PC-3 (cell line): ENCODE results near the gene ACBD3. TPM values are rescaled to one million over a fixed set of nuclear protein-coding genes. Genes with fewer than 3 reads are reported as not detected.
A peak's percentile ranks its signal among the peaks of the same experiment; 100 is the strongest.

Experiments used
- ATAC-seq: fragments of 200-7000 bp; cut with Tn5 transposase; 2 replicates; pipeline ENCODE4 v1.9.1; 2020; ENCODE audit warnings: mild to moderate bottlenecking, moderate library complexity
- BruUV-seq: library from RNA; stranded (reverse); fragments of 400-500 nt; replicated peaks from 2 replicates; lab custom pipeline; 2021; lab: Mats Ljungman, UMichigan
- CTCF ChIA-PET: fragments of 300-600 bp; sonication (Branson Sonifier 250); formaldehyde crosslinking; loops from one replicate; lab custom pipeline; 2022; ENCODE audit warnings: antibody characterized with exemption; lab: Charles Lee
- POLR2A ChIA-PET: fragments of 300-600 bp; sonication (Branson Sonifier 250); formaldehyde crosslinking; loops from one replicate; lab custom pipeline; 2022; ENCODE audit warnings: antibody characterized with exemption; ENCODE audit not compliant: unreplicated experiment; lab: Charles Lee
- DNase-seq: peaks from one replicate; pipeline ENCODE4 v3.0.0-alpha.2; 2015
- H2AFZ ChIP-seq: fragments of 300-600 bp; sonication (generic); 2 replicates; pipeline ENCODE4 v1.6.0; 2016; ENCODE audit warnings: antibody characterized with exemption, low read length
- H3F3A ChIP-seq: fragments of 300-600 bp; sonication (generic); one replicate; pipeline ENCODE4 v1.6.0; 2017; ENCODE audit warnings: antibody characterized with exemption, low read length, control low read depth, mild to moderate bottlenecking; ENCODE audit not compliant: unreplicated experiment
- H3K27ac ChIP-seq: fragments of 300-600 bp; sonication (generic); 2 replicates; pipeline ENCODE4 v1.5.1; 2016; ENCODE audit warnings: mild to moderate bottlenecking, low read length
- H3K27me3 ChIP-seq: fragments of 300-600 bp; sonication (generic); 2 replicates; pipeline ENCODE4 v1.6.1; 2016; ENCODE audit warnings: low read length, mixed read lengths
- H3K36me3 ChIP-seq: fragments of 300-600 bp; sonication (generic); 2 replicates; pipeline ENCODE4 v1.6.1; 2016; ENCODE audit warnings: low read depth, mixed run types, low read length, mixed read lengths
- H3K4me1 ChIP-seq: fragments of 300-600 bp; sonication (generic); 2 replicates; pipeline ENCODE4 v1.5.1; 2016; ENCODE audit warnings: low read length; ENCODE audit not compliant: insufficient read depth
- H3K4me2 ChIP-seq: fragments of 300-600 bp; sonication (generic); 2 replicates; pipeline ENCODE4 v1.6.0; 2016; ENCODE audit warnings: low read length
- H3K4me3 ChIP-seq: fragments of 300-600 bp; sonication (generic); 2 replicates; pipeline ENCODE4 v1.5.1; 2016; ENCODE audit warnings: mild to moderate bottlenecking, low read length, mixed read lengths
- H3K79me2 ChIP-seq: fragments of 300-600 bp; sonication (generic); 2 replicates; pipeline ENCODE4 v1.6.1; 2017; ENCODE audit warnings: low read length, mixed read lengths
- H3K9ac ChIP-seq: fragments of 300-600 bp; sonication (generic); 2 replicates; pipeline ENCODE4 v1.6.0; 2016; ENCODE audit warnings: mild to moderate bottlenecking, low read length
- H3K9me2 ChIP-seq: fragments of 300-600 bp; sonication (generic); replicated peaks from 2 replicates; pipeline ENCODE4 v1.6.1; 2016; ENCODE audit warnings: mixed run types, low read length, mixed read lengths
- H3K9me3 ChIP-seq: fragments of 300-600 bp; sonication (generic); 2 replicates; pipeline ENCODE4 v1.6.1; 2016; ENCODE audit warnings: low read length, mixed read lengths
- H4K20me1 ChIP-seq: fragments of 300-600 bp; sonication (generic); 2 replicates; pipeline ENCODE4 v1.6.1; 2016; ENCODE audit warnings: low read length, mixed read lengths
- EZH2 ChIP-seq: fragments of 300-600 bp; sonication (generic); IDR thresholded peaks from one replicate; pipeline ENCODE4 v1.6.1; 2017; ENCODE audit warnings: antibody characterized with exemption, mild to moderate bottlenecking, low read length; ENCODE audit not compliant: unreplicated experiment
- EZH2phosphoT487 ChIP-seq: fragments of 300-600 bp; sonication (generic); IDR thresholded peaks from 2 replicates; pipeline ENCODE4 v1.6.1; 2018; ENCODE audit warnings: mild to moderate bottlenecking, antibody characterized with exemption, low read length, borderline replicate concordance
- intact Hi-C: fragments of 100-400 bp; cut with micrococcal nuclease; formaldehyde crosslinking; loops from 2 replicates; pipeline ENCODE4 v1.9.0; 2023
- total RNA-seq: library from RNA; depleted of rRNA; stranded (reverse); fragments of >200 nt; gene quantifications from 2 replicates; pipeline ENCODE4 v1.2.3, GENCODE V29; 2014
- TF ChIP-seq, protein P1 (sequence below): fragments of 300-600 bp; sonication (generic); conservative IDR thresholded peaks from 2 replicates; pipeline ENCODE4 v1.5.1; 2017; ENCODE audit warnings: antibody characterized with exemption, low read depth, mild to moderate bottlenecking, low read length

Gene ACBD3
- total RNA-seq, 1 experiment from 2014 or later = 62.2 TPM

DNA sequence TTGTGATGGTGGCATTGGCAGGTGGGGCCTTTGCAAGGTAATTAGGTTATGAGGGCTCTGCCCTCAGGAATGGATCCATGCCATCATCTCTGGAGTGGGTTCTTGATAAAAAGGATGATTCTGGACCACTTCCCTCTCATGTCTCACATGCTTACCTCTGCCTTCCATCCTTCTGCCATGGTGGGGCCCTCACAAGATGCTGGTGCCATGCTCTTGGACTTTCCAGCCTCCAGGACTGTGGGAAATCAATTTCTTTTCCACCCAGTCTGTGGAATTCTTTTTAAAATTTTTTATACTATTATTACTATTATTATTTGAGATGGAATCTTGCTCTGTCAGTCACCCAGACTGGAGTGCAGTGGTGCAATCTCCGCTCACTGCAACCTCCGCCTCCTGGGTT lies 57.3 kb downstream of the ACBD3 start:
- Histone ChIP-seq H3K9ac (no peak overlapping the region), H3F3A (no peaks in the 10 kb centered on the region), H3K4me1 (peaks cover 49% of the 10 kb centered on the region), H3K27me3 (no peaks in the 10 kb centered on the region), H3K36me3 (no peaks in the 10 kb centered on the region), H4K20me1 (no peaks in the 10 kb centered on the region), H3K79me2 (no peaks in the 10 kb centered on the region), H3K9me2 (no peaks in the 10 kb centered on the region), H3K27ac (no peak overlapping the region), H3K9me3 (no peaks in the 10 kb centered on the region), H3K4me2 (no peak overlapping the region), H3K4me3 (no peak overlapping the region), H2AFZ (no peak overlapping the region)
- intact Hi-C loops = loop anchor here (5.0 kb wide), 1 partner anchor 278 kb away; the partner anchor contains the start of gene PARP1
- BruUV-seq = no TSS peak
- TF ChIP-seq EZH2 (no peak), EZH2phosphoT487 (no peak)
- TF ChIP-seq, protein P1, sequence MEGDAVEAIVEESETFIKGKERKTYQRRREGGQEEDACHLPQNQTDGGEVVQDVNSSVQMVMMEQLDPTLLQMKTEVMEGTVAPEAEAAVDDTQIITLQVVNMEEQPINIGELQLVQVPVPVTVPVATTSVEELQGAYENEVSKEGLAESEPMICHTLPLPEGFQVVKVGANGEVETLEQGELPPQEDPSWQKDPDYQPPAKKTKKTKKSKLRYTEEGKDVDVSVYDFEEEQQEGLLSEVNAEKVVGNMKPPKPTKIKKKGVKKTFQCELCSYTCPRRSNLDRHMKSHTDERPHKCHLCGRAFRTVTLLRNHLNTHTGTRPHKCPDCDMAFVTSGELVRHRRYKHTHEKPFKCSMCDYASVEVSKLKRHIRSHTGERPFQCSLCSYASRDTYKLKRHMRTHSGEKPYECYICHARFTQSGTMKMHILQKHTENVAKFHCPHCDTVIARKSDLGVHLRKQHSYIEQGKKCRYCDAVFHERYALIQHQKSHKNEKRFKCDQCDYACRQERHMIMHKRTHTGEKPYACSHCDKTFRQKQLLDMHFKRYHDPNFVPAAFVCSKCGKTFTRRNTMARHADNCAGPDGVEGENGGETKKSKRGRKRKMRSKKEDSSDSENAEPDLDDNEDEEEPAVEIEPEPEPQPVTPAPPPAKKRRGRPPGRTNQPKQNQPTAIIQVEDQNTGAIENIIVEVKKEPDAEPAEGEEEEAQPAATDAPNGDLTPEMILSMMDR = no peak
- no peak for DNase-seq
- ATAC-seq = no peak
- ChIA-PET POLR2A (no interaction called here), CTCF (no interaction called here)

DNA sequence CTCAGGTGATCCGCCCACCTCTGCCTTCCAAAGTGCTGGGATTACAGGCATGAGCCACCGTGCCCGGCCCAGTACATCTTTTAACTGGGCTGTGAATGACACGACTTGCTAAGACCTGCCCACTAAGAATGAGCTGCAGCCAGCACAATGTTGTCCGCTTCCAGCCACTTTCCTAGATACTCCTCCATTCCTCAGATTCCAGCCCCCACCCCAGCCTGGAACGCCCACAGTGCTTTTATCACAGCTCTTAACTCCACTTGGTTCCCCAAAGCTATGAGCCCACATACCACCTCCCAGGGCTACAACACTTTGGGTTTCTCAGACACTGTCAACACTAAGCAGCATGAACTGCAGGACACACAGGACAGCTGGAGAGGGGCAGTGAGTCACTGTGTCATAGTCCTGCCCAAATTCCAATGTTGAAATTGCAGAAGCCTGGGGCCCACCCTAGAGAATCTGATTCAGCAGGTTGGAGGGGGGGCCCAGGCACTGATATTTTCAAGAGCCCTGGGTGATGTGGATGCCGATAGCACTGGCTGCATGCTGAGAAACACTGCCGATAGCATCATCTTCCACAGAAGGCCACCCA lies 58.0 kb downstream of the ACBD3 start:
- H3K36me3 ChIP-seq = no peaks in the 10 kb centered on the region
- CTCF ChIA-PET = interaction anchor here (1.0 kb wide), 1 partner anchor 64 kb away, joined by 7 read pairs; no protein-coding TSS in a partner anchor
- intact Hi-C loops = loop anchor here (5.0 kb wide), 1 partner anchor 279 kb away; the partner anchor contains the start of gene PARP1

DNA sequence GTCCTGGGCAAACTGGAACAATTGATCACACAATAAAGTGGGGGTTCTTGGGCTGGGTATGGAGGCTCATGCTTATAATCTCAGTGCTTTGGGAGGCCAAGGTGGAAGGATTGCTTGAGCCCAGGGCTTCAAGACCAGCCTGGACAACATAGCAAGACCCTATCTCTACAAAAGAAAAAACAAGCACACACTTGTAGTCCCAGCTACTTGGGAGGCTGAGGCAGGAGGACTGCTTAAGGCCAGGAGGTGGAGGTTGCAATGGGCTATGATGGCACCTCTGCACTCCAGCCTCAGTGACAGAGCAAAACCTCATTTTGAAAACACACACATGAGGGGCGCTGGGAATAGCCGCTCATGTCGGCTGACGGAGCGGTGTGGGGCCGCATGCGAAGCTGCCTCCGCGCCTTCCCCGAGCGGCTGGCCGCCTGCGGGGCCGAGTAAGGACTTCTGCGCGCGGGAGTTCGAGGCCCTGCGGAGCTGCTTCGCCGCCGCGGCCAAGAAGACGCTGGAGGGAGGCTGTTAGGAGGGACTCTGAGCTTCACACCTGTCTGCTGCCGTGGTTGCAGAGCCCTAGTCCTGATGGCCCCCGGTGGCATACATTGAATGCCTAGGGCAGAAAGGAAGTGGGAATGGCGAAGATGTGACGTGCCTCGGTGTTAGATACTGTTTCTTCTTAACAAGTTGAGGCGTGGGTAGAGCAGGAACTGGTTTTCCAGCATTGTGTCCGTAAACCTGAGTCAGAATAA lies 59.5 kb downstream of the ACBD3 start:
- peak overlapping the region; percentile 58 for H3K4me3 ChIP-seq
- peak overlapping the region; percentile 74 for H2AFZ ChIP-seq
- H4K20me1 ChIP-seq = no peaks in the 10 kb centered on the region
- TF ChIP-seq EZH2 = no peak
- TF ChIP-seq, protein P1 = no peak
- no peak for TF ChIP-seq EZH2phosphoT487
- ATAC-seq = no peak
- peak overlapping the region; percentile 81 for H3K27ac ChIP-seq
- intact Hi-C loops = loop anchor here (5.0 kb wide), 1 partner anchor 280 kb away; the partner anchor contains the start of gene PARP1
- H3K9me2 ChIP-seq = no peaks in the 10 kb centered on the region
- H3K4me2 ChIP-seq = peak overlapping the region; percentile 85
- H3K9ac ChIP-seq = peak overlapping the region; percentile 60
- ChIA-PET POLR2A (interaction anchor here (0.6 kb wide), 1 partner anchor 495 kb away, joined by 3 read pairs; no protein-coding TSS in a partner anchor), CTCF (interaction anchor here (2.1 kb wide), 1 partner anchor 74 kb away, joined by 13 read pairs; no protein-coding TSS in a partner anchor)
- no peaks in the 10 kb centered on the region for H3K9me3 ChIP-seq
- H3F3A ChIP-seq = peaks cover 5% of the 10 kb centered on the region
- no peaks in the 10 kb centered on the region for H3K79me2 ChIP-seq
- H3K27me3 ChIP-seq = no peaks in the 10 kb centered on the region
- DNase-seq = peak; percentile 68
- H3K36me3 ChIP-seq = no peaks in the 10 kb centered on the region
- peaks cover 57% of the 10 kb centered on the region for H3K4me1 ChIP-seq
- BruUV-seq = no TSS peak

More for the DNA sequence above, 58.0 kb downstream of the ACBD3 start:
- Histone ChIP-seq H3F3A (no peaks in the 10 kb centered on the region), H3K4me2 (peak overlapping the region; percentile 85), H3K9ac (peak overlapping the region; percentile 60; the same call in 1 of the 2 replicates), H3K4me3 (no peak overlapping the region), H4K20me1 (no peaks in the 10 kb centered on the region), H3K4me1 (peaks cover 55% of the 10 kb centered on the region), H3K9me3 (no peaks in the 10 kb centered on the region), H3K27me3 (no peaks in the 10 kb centered on the region), H3K79me2 (no peaks in the 10 kb centered on the region), H3K27ac (peak overlapping the region; percentile 81), H2AFZ (no peak overlapping the region), H3K9me2 (no peaks in the 10 kb centered on the region)
- TF ChIP-seq EZH2phosphoT487 = no peak
- TSS peak; percentile 83 for BruUV-seq
- POLR2A ChIA-PET = interaction anchor here (1.0 kb wide), 2 partner anchors 64 to 66 kb away, joined by 3 to 6 read pairs; partner anchors contain the start of gene H3-3A
- ATAC-seq (no peak), DNase-seq (peak; percentile 64)
